Astrocyte of the spinal cord (primary cell): Measurements from ENCODE around the gene UBALD1.

Experiments
- DNase-seq: peaks from one replicate; pipeline ENCODE4 v3.0.0; 2011; ENCODE audit warnings: low read depth, low spot score
- H3K4me3 ChIP-seq: 2 replicates; pipeline ENCODE4 v1.5.1; 2011; ENCODE audit warnings: low read depth, mild to moderate bottlenecking, low read length, moderate library complexity
- in situ Hi-C: cut with HindIII; loops from 2 replicates; pipeline ENCODE4 v1.10.0; 2017; ENCODE audit warnings: low sequenced_read_pairs
- TF ChIP-seq, protein P1 (sequence below): IDR thresholded peaks from 2 replicates; pipeline ENCODE4 v1.5.1; 2012; ENCODE audit warnings: low read depth, mild to moderate bottlenecking, low read length, inconsistent platforms

The UBALD1 gene

GRCh38 chr16:4634768-4635167, 20.1 kb upstream of the UBALD1 start:
- no peak overlapping the region for H3K4me3 ChIP-seq
- DNase-seq = no peak
- TF ChIP-seq, protein P1, sequence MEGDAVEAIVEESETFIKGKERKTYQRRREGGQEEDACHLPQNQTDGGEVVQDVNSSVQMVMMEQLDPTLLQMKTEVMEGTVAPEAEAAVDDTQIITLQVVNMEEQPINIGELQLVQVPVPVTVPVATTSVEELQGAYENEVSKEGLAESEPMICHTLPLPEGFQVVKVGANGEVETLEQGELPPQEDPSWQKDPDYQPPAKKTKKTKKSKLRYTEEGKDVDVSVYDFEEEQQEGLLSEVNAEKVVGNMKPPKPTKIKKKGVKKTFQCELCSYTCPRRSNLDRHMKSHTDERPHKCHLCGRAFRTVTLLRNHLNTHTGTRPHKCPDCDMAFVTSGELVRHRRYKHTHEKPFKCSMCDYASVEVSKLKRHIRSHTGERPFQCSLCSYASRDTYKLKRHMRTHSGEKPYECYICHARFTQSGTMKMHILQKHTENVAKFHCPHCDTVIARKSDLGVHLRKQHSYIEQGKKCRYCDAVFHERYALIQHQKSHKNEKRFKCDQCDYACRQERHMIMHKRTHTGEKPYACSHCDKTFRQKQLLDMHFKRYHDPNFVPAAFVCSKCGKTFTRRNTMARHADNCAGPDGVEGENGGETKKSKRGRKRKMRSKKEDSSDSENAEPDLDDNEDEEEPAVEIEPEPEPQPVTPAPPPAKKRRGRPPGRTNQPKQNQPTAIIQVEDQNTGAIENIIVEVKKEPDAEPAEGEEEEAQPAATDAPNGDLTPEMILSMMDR = no peak
- in situ Hi-C loops = no loop called here

GRCh38 chr16:4633910-4634635, 19.4 kb upstream of the UBALD1 start:
- no peak for DNase-seq
- H3K4me3 ChIP-seq = no peak overlapping the region
- TF ChIP-seq, protein P1 = no peak
- in situ Hi-C loops = no loop called here

- DNase-seq = no peak
- H3K4me3 ChIP-seq = no peak overlapping the region
- TF ChIP-seq, protein P1 = no peak
- in situ Hi-C loops = no loop called here
Observed at GRCh38 chr16:4631444-4631843, 16.8 kb upstream of the UBALD1 start.

- in situ Hi-C loops = no loop called here
- TF ChIP-seq, protein P1 = no peak
- H3K4me3 ChIP-seq = no peak overlapping the region
- DNase-seq = no peak
Observed at GRCh38 chr16:4628283-4628682, 13.6 kb upstream of the UBALD1 start.

GRCh38 chr16:4626396-4626795, 11.7 kb upstream of the UBALD1 start:
- peak overlapping the region; percentile 81 for H3K4me3 ChIP-seq
- in situ Hi-C loops = no loop called here
- TF ChIP-seq, protein P1 = no peak

DNA sequence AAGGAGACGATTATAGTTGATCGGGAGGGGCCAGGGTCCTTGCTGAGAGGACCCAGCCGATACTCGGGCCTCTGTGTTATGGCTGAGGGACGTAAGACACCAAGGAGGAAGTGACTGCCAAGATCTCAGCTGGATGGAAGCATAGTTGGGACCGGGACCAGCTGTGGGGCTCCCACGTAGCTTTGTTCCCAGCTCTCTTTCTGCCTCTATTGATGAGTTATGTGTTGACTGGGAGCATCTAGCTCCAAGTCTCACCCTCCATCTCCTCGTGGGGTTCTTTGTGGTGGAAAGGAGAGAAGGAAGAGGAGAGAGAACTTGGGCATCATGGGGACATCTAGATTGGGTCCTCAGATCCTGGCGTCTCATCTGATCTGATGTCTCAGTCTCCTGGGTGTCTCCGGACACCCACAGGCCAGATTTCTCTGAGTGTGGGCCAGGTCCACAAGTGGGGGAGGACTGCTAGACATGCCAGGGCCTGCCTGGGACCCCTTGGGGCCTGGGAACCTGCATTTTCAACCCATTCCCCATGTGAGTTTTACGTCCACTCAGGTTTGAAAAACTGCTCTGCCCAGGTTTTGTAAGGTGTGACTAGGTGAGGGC, 11.0 kb upstream of the UBALD1 start:
- TF ChIP-seq, protein P1 = no peak
- in situ Hi-C loops = no loop called here
- peak overlapping the region; percentile 81 for H3K4me3 ChIP-seq
- DNase-seq = no peak

More at GRCh38 chr16:4626396-4626795, 11.7 kb upstream of the UBALD1 start:
- DNase-seq = no peak
